ENCODE data around the gene HBZ. TPM values are rescaled to one million over a fixed set of nuclear protein-coding genes. Genes with fewer than 3 reads are reported as not detected.
"Not testable (repeated sequence)": the region's sequence is repeated elsewhere in the genome, so short reads cannot be mapped to it uniquely, and the experiment has no call there.

HBZ gene
- total and polyA plus RNA-seq, 8 donors: 0.52 to 8.7 (median 4.2) TPM; not detected in 2

DNA sequence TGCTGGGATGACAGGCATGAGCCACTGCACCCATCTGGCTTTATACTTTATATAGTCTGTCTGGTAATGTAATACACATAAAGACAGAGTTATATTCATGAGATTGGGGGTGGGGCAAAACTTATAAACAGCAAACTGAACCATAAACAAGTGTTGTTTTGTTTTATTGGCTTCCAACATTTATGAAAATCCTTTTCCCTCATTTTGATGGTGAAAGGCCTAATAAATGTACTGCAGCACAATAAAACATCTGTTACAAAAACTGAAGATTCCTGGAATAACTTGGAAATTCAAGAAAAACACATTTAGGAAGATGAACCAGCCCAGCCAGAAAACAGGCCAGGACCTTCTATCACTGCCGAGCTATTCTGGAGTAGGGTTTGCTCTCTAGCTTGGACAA, 30.1 kb upstream of the HBZ start:
- H3K27ac ChIP-seq: no peak overlapping the region
- intact Hi-C loops (cut with DNase I): no loop called here
- ATAC-seq: no peak

DNA sequence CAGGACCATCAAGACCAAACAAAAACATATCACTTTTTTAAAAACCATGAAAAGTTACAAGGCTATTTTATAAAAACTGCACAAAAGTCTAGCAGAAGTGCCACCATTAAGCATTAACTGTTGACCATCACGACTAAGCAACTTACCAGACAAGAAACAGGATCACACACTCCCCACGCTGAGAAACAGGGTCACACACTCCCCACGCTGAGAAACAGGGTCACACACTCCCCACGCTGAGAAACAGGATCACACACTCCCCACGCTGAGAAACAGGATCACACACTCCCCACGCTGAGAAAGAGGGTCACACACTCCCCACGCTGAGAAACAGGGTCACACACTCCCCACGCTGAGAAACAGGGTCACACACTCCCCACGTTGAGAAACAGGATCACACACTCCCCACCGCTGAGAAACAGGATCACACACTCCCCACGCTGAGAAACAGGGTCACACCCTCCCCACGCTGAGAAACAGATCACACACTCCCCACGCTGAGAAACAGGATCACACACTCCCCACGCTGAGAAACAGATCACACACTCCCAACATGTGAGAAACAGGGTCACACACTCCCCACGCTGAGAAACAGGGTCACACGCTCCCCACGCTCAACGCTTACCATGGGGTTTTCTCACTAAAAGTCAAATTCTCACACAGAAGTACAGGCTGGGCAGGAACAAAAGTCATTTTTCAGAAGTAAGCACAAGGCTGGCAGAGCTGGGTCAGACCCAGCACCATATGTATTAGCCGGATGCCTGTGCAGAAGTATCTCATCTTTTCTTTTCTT, 28.7 kb upstream of the HBZ start:
- intact Hi-C loops (cut with DNase I); H3K4me3 ChIP-seq; H3K4me1 ChIP-seq; DNase-seq; ATAC-seq; H3K27ac ChIP-seq; H3K9me3 ChIP-seq; H3K27me3 ChIP-seq: not testable (repeated sequence)
- H3K36me3 ChIP-seq: peaks cover 0 to 16% of the 10 kb centered on the region in 2 donors

More for the DNA sequence above, 30.1 kb upstream of the HBZ start:
- Histone ChIP-seq H3K36me3 (peaks cover 0 to 14% of the 10 kb centered on the region in 2 donors), H3K4me3 (no peak overlapping the region), H3K4me1 (peaks cover 0 to 2% of the 10 kb centered on the region in 2 donors), H3K9me3 (no peaks in the 10 kb centered on the region), H3K27me3 (no peaks in the 10 kb centered on the region)
- DNase-seq: no peak
- TF ChIP-seq, protein P1, sequence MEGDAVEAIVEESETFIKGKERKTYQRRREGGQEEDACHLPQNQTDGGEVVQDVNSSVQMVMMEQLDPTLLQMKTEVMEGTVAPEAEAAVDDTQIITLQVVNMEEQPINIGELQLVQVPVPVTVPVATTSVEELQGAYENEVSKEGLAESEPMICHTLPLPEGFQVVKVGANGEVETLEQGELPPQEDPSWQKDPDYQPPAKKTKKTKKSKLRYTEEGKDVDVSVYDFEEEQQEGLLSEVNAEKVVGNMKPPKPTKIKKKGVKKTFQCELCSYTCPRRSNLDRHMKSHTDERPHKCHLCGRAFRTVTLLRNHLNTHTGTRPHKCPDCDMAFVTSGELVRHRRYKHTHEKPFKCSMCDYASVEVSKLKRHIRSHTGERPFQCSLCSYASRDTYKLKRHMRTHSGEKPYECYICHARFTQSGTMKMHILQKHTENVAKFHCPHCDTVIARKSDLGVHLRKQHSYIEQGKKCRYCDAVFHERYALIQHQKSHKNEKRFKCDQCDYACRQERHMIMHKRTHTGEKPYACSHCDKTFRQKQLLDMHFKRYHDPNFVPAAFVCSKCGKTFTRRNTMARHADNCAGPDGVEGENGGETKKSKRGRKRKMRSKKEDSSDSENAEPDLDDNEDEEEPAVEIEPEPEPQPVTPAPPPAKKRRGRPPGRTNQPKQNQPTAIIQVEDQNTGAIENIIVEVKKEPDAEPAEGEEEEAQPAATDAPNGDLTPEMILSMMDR (IDR thresholded peaks at IDR 0.05): no peak

DNA sequence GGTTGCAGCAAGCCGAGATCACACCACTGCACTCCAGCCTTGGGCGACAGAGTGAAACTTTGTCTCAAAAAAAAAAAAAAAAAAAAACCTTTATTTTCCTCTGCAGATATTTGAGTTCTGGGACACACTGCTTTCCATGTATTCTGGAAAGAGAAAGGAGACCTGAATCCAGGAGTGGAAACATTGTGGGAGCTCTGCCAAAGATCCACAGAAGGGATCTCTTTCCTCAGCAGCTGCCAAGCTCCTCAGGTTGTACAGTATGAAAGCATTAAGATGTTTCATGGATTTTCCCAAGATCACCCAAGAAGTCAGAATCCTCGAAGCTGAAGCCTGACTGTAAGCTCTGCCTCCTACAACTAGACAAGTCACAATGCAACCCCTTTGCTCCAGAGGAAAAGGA, 27.4 kb upstream of the HBZ start:
- peaks cover 0 to 16% of the 10 kb centered on the region in 2 donors for H3K36me3 ChIP-seq
- intact Hi-C loops (cut with DNase I): no loop called here

DNA sequence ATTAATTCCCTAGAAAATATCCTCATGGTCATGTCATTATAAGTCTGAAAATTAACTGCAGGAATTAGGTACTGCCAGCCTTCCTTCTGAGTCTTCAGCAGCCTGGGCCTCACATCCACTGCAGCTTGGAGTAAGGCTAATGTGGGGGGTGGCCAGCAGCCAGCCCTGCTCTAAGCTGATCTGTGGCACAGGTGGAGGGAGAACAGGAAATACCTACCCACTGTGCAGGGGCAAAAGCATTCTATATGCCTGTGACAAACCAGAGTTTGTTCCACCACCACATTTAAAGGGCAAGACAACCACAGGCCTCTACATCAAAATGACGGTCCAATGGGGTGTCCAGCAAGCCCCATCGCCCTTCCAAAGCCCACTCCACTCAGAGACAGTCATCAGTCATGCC, 23.4 kb upstream of the HBZ start:
- H3K27ac ChIP-seq: no peak overlapping the region
- no peaks in the 10 kb centered on the region for H3K4me1 ChIP-seq
- H3K36me3 ChIP-seq: peaks cover 0 to 10% of the 10 kb centered on the region in 2 donors
- intact Hi-C loops (cut with DNase I): no loop called here
- ATAC-seq: no peak
- no peak for DNase-seq
- TF ChIP-seq, protein P1 (IDR thresholded peaks at IDR 0.05): no peak
- H3K9me3 ChIP-seq: no peaks in the 10 kb centered on the region
- no peaks in the 10 kb centered on the region for H3K27me3 ChIP-seq
- H3K4me3 ChIP-seq: no peak overlapping the region

More for the DNA sequence above, 27.4 kb upstream of the HBZ start:
- ATAC-seq (no peak), DNase-seq (no peak)
- no peak overlapping the region for H3K27ac ChIP-seq
- H3K4me3 ChIP-seq: no peak overlapping the region
- H3K27me3 ChIP-seq: no peaks in the 10 kb centered on the region
- TF ChIP-seq, protein P1 (IDR thresholded peaks at IDR 0.05): no peak
- H3K9me3 ChIP-seq: no peaks in the 10 kb centered on the region
- H3K4me1 ChIP-seq: no peaks in the 10 kb centered on the region

- DNase-seq (no peak), ATAC-seq (no peak)
- no peaks in the 10 kb centered on the region for H3K4me1 ChIP-seq
- no peaks in the 10 kb centered on the region for H3K9me3 ChIP-seq
- TF ChIP-seq, protein P1 (IDR thresholded peaks at IDR 0.05): no peak
- no peak overlapping the region for H3K27ac ChIP-seq
- intact Hi-C loops (cut with DNase I): no loop called here
- H3K27me3 ChIP-seq: no peaks in the 10 kb centered on the region
- H3K36me3 ChIP-seq: peaks cover 0 to 3% of the 10 kb centered on the region in 2 donors
- H3K4me3 ChIP-seq: no peak overlapping the region
Measured at GRCh38 chr16:130533-131173, 21.8 kb upstream of the HBZ start.
